GM19099 (cell line): ENCODE data around the gene CLEC4E.

Source experiments
- POLR2A ChIP-seq: IDR thresholded peaks from 3 replicates; pipeline ENCODE4 v1.6.1; 2011; ENCODE audit warnings: low read depth; ENCODE audit not compliant: insufficient read length; ENCODE audit errors: extremely low read depth

Gene CLEC4E

DNA sequence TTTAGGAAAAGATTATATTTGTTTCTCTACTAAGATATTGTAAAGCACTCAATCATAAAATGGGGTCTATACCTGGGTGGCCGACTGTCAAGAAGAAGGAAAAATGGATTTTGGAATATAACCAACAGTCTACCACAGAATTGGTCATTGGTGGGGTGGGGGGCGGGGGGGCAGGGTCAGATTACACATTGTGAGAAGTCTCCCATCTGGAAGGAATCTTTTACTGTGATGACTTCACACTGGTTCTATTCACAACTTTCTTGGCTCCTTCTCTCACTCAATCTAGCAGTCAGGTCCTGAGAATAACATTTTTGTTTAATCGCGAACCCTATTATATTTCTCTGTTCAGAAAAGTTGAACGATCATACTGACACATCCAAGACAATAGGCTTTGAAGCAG is 8.7 kb upstream of the CLEC4E start:
- TF ChIP-seq POLR2A, result no peak

DNA sequence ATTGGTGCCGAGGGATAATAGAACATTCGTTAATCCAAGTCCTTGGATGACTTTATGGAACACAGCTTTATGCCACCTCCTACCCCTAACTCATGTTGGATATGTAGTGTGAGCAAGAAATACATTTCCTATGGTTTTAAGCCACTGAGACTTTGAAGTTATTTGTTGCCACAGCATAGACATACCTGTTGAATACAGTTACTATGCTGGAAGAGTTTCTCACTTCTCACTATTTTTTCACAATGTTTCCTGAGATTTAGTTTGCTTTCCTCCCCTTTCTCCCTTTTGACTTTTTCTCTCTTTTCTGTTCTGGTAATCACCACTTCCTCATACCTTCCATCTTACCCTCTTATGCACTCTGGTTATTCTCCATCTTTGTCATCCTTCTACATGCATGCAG is 7.5 kb upstream of the CLEC4E start:
- TF ChIP-seq POLR2A, result no peak

DNA sequence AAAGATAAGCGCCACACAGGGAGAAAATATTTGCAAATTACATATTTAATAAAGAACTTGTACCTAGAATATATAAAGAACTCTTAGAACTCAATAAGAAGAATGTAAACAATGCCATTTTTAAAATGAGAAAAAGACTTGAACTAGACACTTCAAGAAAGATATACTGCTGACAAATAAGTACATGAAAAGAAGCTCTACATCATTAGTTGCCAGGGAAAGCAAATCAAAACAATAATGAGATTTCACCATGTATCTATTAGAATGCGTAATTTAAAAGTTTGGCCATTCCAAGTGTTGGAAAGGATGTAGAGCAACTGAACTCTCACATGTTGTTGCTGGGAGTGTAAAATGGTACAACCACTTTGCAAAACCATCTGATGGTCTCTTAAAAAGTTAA is 6.9 kb upstream of the CLEC4E start:
- no peak for TF ChIP-seq POLR2A

DNA sequence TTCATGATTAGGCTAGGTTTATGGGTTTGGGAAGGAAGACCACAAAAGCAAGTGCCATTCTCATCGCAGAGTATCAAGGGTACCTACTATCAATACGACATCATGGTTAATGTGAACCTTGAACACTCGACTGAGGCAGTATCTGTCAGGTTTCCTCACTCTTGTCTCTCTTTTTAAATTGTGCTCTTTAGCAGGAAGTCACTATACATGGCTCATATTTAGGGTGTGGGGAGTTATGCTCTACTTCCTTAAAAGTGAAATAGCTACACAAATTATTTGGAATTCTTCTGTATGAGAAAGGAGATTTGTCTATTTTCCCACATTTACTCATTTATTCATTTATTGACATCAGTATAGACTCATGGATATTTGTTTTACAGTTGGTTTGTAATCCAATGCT is 5.9 kb upstream of the CLEC4E start:
- TF ChIP-seq POLR2A, result no peak

DNA sequence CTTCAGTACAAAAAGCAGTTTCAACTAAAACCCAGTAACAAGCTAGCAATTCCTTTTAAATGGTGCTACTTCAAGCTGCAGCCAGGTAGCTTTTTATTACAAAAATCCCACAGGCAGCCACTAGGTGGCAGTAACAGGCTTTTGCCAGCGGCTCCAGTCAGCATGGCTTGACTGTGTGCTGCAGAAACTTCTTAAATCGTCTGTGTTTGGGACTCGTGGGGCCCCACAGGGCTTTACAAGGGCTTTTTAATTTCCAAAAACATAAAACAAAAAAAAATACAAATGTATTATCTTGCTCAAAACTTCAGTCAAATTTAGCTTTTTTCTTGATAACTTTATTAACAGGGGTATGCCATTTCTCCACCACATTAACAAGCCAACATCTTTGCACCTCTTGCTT is 3.6 kb upstream of the CLEC4E start:
- TF ChIP-seq POLR2A, result no peak

DNA sequence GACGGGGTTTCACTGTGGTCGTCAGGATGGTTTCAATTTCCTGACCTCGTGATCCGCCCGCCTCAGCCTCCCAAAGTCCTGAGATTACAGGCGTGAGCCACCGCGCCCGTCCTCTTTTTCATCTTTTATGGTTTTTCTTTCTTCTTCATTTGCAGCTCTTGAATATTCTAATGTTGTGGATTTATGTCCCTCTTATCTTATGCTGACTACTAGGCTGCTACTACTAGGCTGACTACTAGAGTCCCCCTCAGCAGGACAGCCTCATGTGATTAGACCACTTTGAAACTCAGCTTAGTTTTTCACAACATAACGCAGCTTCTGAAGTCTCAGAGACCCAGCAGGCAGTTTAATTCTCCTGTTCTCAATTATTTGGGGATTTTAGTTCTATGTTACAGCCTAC is 857 bp upstream of the CLEC4E start:
- TF ChIP-seq POLR2A, result no peak

DNA sequence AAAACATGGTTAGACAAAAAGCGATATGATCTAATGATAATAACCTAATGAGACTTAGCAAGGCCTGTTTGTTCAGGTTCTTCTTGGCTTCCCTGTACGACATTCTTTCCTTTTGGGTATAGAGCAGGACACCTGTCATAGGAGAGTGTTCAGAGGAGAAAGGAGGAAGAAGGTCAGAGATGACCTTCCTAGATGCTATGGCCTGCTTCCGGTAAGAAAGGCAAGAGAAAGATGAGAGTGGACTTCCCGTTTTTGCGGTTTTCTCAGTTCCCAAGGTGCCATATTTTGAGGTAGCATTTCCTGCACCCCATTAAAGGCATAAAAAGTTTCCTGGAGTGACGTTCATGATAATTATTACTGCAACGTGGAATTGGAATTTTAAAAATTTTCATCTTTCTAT is 8.7 kb downstream of the CLEC4E start:
- TF ChIP-seq POLR2A, result no peak

DNA sequence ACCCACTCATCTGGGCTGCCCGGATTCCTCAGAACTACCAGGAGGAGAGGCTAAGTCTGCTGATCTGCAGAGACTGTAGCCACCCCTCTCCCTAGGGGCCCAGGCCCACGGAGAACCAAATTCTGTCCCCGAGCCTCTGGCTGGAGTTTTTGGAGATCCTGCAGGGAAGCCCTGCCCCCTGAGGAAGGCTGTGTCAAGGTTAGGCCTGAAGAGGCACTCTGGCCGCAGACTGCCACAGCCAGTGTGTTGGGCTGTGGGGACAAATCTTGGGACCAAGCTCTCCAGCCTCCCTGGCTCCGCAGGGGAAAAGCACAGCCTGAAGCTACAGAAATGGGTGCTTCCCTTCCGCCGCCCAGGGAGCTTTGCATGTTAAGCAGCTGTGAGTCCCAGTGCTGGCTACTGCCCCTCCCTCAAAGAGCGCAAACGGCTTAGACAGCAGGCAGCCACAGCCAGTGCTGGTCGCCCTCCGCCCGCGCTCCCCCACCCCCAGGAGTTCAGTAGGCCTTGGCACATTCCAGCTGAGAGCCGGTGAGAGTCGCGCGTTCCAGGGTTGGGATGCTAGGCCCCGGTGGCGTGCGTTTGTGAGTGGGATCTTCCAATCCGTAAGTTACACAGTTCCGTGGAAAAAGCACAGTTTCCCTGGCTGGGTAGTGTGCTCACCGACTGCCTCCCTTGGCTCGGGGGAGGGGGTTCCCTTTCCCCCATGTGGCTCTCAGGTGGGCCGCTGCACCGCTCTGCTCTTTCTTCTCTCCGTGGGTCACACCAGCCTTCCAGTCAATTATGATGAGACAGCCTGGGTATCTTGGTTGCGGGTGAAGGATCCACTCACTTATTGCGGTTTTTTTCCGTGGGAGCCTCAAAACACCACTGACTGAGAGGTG is 13.2 kb downstream of the CLEC4E start:
- no peak for TF ChIP-seq POLR2A

DNA sequence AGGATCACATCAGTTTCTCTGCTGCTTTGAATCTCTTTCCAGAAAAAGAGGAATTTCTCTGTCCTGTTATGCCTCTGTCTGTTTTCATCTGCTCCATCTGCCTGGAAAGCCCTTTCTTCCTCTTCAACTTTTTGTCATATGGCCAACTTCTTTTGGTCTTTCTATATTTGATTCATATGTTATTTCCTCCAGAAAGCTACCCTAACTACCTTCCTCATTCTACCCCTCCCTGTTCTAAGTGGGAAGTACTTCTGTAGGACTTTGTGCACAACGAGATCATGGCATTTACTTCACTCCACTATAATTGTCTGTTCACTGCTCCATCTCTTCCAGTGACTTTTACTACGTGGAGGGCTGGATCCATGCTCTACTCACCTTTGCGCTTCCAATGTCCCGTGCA is 21.5 kb downstream of the CLEC4E start:
- no peak for TF ChIP-seq POLR2A

DNA sequence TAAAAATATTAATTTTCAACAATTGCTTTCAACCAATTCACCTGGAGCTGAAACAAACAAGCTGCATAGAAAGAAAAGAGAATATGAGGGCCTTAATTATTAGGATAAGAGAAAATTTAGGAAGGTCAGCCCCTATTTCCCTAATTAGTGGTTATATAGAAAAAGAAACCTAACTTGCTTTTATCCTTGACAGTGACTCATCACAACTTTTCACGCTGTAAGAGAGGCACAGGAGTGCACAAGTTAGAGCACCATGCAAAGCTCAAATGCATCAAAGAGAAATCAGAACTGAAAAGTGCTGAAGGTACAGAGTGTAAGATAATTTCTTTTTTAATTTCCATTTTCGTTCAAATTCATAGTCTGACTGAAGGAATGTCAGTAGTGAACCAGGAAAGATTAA is 22.7 kb downstream of the CLEC4E start:
- no peak for TF ChIP-seq POLR2A

DNA sequence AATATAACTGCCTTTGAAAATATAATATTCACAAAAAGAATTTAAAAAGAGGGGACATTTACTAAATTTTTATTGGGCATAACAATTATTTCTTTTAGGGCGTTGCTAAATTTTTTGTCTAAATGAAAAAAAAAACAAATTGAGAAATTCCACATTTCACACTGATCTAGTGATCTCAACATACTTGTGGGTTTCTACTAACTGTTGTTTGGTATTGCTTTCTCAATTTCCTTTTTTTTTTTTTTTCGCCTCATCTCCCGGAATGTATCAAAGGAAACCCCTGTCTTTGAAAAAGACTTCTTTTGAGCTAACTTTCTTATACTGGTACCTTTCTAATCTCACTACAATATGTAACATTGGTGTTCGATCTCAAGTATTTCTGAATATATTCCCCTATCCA is 27.4 kb downstream of the CLEC4E start, which contains the start of gene CLEC4D:
CLEC4D (plus strand) TSS at position 248 of the 400 bp plus-strand sequence. CDS start 230 bp downstream, outside the sequence.
- TF ChIP-seq POLR2A, result no peak

DNA sequence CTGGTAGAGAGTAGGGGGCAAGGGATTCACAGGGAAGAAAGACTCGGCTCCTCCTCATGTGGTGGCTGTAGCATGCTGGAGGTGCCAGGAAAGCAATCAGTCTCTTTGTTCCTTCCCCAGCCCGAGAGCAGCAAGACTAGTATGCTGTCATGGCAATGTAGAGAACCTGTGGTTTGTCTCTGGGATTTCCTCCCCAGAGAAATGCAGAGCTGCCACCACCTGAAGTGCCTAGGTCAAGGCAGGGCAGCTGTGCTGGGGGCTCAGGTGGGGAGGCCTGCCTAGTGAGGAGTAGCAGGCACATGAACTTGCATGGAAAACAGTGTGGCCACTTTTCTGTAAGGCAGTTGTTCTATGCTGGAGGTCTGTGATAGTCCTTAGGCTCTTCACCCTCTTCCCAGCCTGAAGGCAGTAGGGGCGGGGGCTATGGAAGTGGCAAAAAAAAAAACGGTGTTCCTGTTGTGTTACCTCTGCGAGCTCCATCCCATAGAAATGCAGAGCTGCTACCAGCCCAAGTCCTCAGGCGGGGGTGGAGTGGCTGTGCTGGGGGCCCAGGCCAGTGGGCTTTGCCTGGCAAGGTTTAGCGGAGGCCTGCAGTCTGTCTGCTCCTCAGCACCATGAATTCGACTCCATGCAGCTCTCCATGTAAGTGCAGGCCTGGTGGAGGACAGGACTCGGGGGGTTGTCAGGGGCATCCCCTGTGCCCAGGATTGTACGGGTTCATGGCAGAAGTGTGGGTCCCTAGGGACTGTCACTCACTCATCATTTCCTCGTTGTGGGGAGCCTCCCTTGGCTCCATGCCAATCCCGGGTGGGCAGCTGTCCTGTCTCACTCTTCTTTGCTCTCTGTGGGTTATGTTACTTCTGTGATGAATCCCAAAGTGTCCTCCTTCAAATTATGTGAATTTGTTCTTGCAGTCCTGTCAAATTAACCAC is 31.5 kb downstream of the CLEC4E start:
- TF ChIP-seq POLR2A, result no peak

DNA sequence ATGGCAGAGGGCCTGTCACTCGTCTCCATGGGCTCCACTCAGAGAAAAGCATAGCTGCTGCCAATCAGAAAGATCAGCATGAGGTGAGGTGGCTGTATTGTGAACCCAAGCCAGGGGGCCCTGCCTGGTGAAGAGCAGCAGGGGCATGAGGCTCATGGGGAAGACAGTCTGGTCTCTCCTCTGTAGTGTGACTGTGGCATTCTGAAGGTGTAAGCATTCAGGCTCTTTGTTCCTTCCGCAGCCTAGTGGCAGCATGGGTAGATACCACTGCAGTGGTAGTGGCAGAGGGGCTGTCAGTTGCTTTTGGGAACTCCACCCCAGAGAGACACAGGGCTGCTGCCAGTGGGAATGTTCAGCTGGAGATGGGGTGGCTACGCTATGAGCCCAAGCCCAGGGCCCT is 32.5 kb downstream of the CLEC4E start:
- TF ChIP-seq POLR2A, result no peak

DNA sequence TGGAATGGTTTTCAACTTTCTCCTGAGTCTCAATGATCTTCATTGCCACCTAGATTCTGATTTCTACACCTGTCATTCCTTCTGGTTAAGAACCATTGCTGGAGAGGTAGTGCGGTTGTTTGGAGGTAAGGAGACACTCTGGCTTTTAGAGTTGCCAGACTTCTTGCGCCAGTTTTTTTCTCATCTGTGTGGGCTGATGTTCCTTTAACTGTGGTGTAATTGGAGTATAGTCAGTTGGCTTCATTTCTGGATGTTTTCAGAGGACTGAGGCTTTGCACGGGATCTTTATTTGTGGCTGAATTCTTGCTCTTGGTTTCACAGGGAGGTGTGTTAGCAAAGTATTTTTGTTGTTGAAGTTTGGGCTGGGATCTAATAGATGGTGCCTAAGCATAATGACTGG is 33.1 kb downstream of the CLEC4E start:
- no peak for TF ChIP-seq POLR2A

DNA sequence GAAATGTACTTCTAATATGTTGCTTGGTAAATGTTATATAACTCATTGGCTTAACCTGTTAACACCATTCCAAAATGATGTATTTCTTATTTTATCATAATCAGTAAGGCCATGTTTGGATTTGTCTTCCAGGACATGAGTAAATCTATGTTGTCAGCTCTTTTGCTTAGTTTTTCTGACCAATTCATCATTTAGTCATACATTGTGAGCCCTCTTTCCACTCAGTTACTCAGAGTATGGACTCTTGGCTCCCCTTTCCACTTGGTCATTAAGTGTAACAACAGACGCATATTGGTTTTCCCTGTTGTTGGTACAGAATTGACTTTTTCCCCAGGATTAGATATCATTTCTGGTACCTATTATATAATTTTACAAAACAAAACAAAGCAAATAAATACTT is 36.4 kb downstream of the CLEC4E start:
- TF ChIP-seq POLR2A, result no peak

DNA sequence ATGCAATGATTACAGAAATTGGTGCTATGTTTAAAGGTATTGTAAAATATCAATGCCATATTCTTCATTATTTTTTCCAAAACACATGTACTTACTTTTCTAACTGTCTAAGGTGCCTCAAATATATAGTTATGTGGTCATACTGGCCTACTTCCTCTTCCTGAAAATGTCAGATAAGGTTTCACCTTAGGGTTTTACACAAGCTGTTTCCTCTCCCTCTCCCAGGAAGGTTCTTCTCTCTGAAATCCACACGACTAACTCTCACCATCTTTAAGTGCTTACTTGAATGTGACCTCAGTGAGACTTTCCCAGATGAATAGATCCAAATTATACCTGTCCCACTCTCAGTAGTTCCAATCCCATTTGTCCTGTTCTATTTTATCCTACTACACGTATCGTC is 39.0 kb downstream of the CLEC4E start:
- no peak for TF ChIP-seq POLR2A
